Loucy (cell line): ENCODE results near the gene RBPJL.

Experiments used
- CTCF ChIP-seq: fragments of 200-600 bp; sonication (generic); conservative IDR thresholded peaks from 2 replicates; pipeline ENCODE4 v1.5.1; 2014; ENCODE audit warnings: mild to moderate bottlenecking, antibody characterized with exemption, low read length
- EZH2phosphoT487 ChIP-seq: fragments of 200-600 bp; IDR thresholded peaks from 2 replicates; pipeline ENCODE4 v1.6.1; 2018; ENCODE audit warnings: antibody characterized with exemption, mild to moderate bottlenecking, moderate library complexity, borderline replicate concordance

- TF ChIP-seq CTCF = no peak
- no peak for TF ChIP-seq EZH2phosphoT487
Measured at GRCh38 chr20:45292343-45292742, 14.3 kb upstream of the RBPJL start.
